Tibial artery (tissue), 4 donors: ENCODE measurements around the gene EVI5.
A peak's percentile ranks its signal among the peaks of the same experiment; 100 is the strongest.

Experiments
- DNase-seq, 2 donors: peaks; one replicate each; pipeline ENCODE4 v3.0.0-alpha.2; 2019
- H3K27ac ChIP-seq, 2 donors: fragments of 200-600 bp; sonication (generic) in 1 of 2; 1 replicate in 1 of 2; 2 replicates in 1 of 2; pipeline ENCODE4 v1.5.1; 2018 to 2019; ENCODE audit warnings: mild to moderate bottlenecking in 1 of 2
- H3K27me3 ChIP-seq, 2 donors: fragments of 200-600 bp; sonication (generic) in 1 of 2; one replicate each; pipeline versions ENCODE4 v1.5.1 to v1.6.0; 2016 to 2019
- H3K36me3 ChIP-seq, 3 donors: fragments of 200-600 bp; sonication (generic) in 2 of 3; one replicate each; pipeline ENCODE4 v1.5.1; 2016 to 2019; ENCODE audit warnings: mild to moderate bottlenecking in 2 of 3
- H3K4me1 ChIP-seq, 4 donors: fragments of 200-600 bp; sonication (generic) in 2 of 4; 1 replicate in 3 of 4; 2 replicates in 1 of 4; pipeline ENCODE4 v1.5.1; 2016 to 2019
- H3K4me3 ChIP-seq, 2 donors: fragments of 200-600 bp; sonication (generic) in 1 of 2; 1 replicate in 1 of 2; 2 replicates in 1 of 2; pipeline ENCODE4 v1.5.1; 2018 to 2019; ENCODE audit warnings: mild to moderate bottlenecking in 2 of 2
- H3K9me3 ChIP-seq, 3 donors: fragments of 200-600 bp; sonication (generic) in 1 of 3; one replicate each; pipeline ENCODE4 v1.5.1; 2016 to 2019
- CTCF ChIP-seq, 2 experiments: fragments of 200-600 bp in 1 of 2; fragments of 450-650 bp in 1 of 2; IDR thresholded peaks; one replicate each; pipeline ENCODE4 v1.5.1; 2017 to 2019; ENCODE audit warnings: antibody characterized with exemption in 2 of 2, mild to moderate bottlenecking in 1 of 2, moderate library complexity in 1 of 2
- intact Hi-C: fragments of 100-400 bp; cut with DNase I; formaldehyde crosslinking; loops from one replicate; pipeline ENCODE4 v1.15.0; 2023; ENCODE audit warnings: low total_unique reads

Gene EVI5

DNA sequence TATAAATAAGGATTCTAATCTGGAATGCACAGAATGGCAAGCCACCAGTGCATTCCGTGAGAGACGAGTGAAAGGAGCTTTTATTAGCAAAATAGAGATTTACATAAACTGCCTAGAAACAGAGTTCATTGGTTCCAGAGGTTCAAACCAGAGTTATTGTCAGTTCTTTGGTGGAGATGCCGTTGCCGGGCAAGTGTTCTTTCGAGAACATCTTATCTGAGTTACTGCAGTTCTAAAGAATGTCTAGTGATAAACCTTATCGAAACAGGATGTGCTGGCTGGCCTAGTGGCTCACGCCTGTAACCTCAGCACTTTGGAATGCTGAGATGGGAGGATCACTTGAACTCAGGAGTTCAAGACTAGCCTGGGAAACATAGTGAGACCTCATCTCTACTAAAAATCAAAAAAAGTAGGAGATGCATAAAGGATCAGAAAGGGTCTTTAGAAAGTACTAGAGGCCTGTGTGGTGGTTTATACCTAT is 19.9 kb upstream of the EVI5 start:
- TF ChIP-seq CTCF (IDR thresholded peaks at IDR 0.05): no peak
- Histone ChIP-seq H3K27ac (peak overlapping the region; percentile 14 to 27), H3K36me3 (no peaks in the 10 kb centered on the region), H3K27me3 (no peaks in the 10 kb centered on the region), H3K4me3 (no peak overlapping the region), H3K9me3 (no peaks in the 10 kb centered on the region), H3K4me1 (peaks cover 0 to 7% (median 2%) of the 10 kb centered on the region in 4 donors)
- intact Hi-C loops: no loop called here
- DNase-seq: peak; percentile 70 to 78

DNA sequence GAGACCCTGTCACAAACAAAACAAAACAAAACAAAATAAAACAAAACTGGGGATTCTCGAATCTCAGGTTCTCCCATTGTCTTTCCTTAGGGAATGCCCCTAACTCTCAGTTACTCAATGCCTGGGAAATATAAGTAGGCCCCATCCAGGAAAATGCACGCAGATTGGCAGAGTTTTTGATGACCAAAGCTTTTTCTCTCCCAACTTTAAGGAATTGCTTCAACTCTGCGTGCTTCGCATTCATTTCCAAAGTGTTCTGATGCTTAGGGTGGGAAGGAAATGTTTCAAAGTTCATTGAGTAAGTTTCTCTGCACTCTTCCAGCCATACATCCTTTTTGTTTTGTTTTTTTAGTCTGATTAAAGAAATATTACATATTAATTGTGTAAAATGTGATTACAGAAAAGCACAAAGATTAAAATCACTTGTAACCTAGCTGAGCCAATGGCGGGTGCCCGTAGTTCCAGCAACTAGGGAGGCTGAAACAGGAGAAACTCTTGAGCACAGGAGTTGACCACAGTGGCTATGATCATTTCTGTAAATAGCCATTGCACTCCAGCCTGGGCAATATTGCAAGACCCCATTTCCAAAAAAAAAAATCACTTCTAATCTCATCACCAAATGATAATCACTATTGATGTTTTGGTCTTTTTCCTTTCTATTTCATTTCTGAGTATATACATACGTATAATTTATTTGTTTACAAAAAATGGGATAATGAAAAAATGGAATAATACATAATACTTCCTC is 18.4 kb upstream of the EVI5 start:
- TF ChIP-seq CTCF (IDR thresholded peaks at IDR 0.05): no peak
- Histone ChIP-seq H3K4me1 (peaks cover 0 to 7% (median 2%) of the 10 kb centered on the region in 4 donors), H3K27ac (no peak overlapping the region), H3K27me3 (no peaks in the 10 kb centered on the region), H3K36me3 (no peaks in the 10 kb centered on the region), H3K9me3 (no peaks in the 10 kb centered on the region), H3K4me3 (no peak overlapping the region)
- DNase-seq: no peak
- intact Hi-C loops: no loop called here

- no peak overlapping the region for H3K27ac ChIP-seq
- no peaks in the 10 kb centered on the region for H3K9me3 ChIP-seq
- H3K27me3 ChIP-seq: no peaks in the 10 kb centered on the region
- TF ChIP-seq CTCF (IDR thresholded peaks at IDR 0.05): no peak
- H3K4me1 ChIP-seq: peaks cover 0 to 7% (median 0%) of the 10 kb centered on the region in 4 donors
- H3K36me3 ChIP-seq: no peaks in the 10 kb centered on the region
- intact Hi-C loops: no loop called here
- no peak overlapping the region for H3K4me3 ChIP-seq
- no peak for DNase-seq
These were observed 13.1 kb upstream of the EVI5 start for GRCh38 chr1:92797961-92798360.

DNA sequence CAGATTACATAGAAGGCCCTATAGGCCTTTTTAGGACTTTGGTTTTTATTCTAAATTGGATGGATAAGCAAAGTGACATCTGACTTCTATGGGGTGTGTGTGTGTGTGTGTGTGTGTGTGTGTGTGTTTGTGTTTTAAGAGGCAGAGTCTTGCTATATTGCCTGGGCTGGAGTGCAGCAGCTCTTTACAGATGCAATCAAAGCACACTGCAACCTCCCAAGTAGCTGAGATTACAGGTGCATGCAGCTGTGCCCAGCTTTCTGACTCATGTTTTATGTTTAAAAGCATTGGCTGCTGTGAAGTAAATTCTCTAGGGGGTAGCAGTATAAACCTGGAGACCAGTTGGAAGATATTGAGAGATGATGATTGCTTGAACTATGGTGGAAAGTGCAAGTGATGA is 12.4 kb upstream of the EVI5 start:
- intact Hi-C loops: no loop called here
- Histone ChIP-seq H3K4me3 (no peak overlapping the region), H3K9me3 (no peaks in the 10 kb centered on the region), H3K27ac (no peak overlapping the region), H3K27me3 (no peaks in the 10 kb centered on the region), H3K4me1 (peaks cover 0 to 7% (median 0%) of the 10 kb centered on the region in 4 donors), H3K36me3 (no peaks in the 10 kb centered on the region)
- no peak for TF ChIP-seq CTCF (IDR thresholded peaks at IDR 0.05)
- DNase-seq: no peak

DNA sequence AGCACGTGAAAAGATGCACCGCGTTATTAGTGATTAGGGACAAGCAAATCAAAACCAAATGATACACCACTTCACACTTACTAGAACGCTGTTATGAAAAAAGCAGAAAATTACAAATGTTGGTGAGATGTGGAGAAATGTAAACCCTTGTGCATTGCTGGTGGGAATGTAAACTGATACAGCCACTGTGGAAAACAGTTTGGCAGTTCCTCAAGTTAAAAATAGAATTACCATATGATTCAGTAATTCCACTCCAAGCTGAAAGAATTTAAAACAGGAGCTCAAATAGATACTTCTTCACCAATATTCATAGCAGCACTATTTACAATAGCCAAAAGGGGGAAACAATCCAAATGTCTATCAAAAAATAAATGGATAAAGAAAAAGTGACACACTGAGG is 10.3 kb upstream of the EVI5 start:
- Histone ChIP-seq H3K36me3 (no peaks in the 10 kb centered on the region), H3K4me1 (peaks cover 0 to 7% (median 0%) of the 10 kb centered on the region in 4 donors), H3K9me3 (no peaks in the 10 kb centered on the region), H3K27ac (no peak overlapping the region), H3K4me3 (no peak overlapping the region), H3K27me3 (no peaks in the 10 kb centered on the region)
- intact Hi-C loops: no loop called here
- DNase-seq: no peak
- no peak for TF ChIP-seq CTCF (IDR thresholded peaks at IDR 0.05)
